Left lung (tissue), 10 donors: Measurements from ENCODE around the gene NUDT9. TPM values are rescaled to one million over a fixed set of nuclear protein-coding genes. Genes with fewer than 3 reads are reported as not detected.

Experiments
- ATAC-seq: fragments of 200-7000 bp; cut with Tn5 transposase; one replicate; pipeline ENCODE4 v1.9.1; 2020; ENCODE audit warnings: moderate library complexity
- DNase-seq, 4 donors: peaks; one replicate each; pipeline ENCODE4 v3.0.0-alpha.2; 2013 to 2020
- H3K27ac ChIP-seq, 2 donors: fragments of 200-600 bp; sonication (generic) in 1 of 2; one replicate each; pipeline versions ENCODE4 v1.5.0 to v1.8.0; 2020 to 2021
- H3K27me3 ChIP-seq, 2 donors: fragments of 200-600 bp; sonication (generic) in 1 of 2; one replicate each; pipeline versions ENCODE4 v1.5.0 to v1.8.0; 2020 to 2021
- H3K36me3 ChIP-seq, 2 donors: fragments of 200-600 bp; sonication (generic) in 1 of 2; one replicate each; pipeline versions ENCODE4 v1.5.0 to v1.8.0; 2020 to 2021
- H3K4me1 ChIP-seq, 2 donors: fragments of 200-600 bp; one replicate each; pipeline ENCODE4 v1.8.0; 2021
- H3K4me3 ChIP-seq, 2 donors: fragments of 200-600 bp; sonication (generic) in 1 of 2; one replicate each; pipeline versions ENCODE4 v1.5.0 to v1.8.0; 2020 to 2021; ENCODE audit warnings: mild to moderate bottlenecking in 1 of 2
- H3K9me3 ChIP-seq, 2 donors: fragments of 200-600 bp; sonication (generic) in 1 of 2; one replicate each; pipeline versions ENCODE4 v1.5.0 to v1.8.0; 2020 to 2021
- intact Hi-C, 2 donors: fragments of 100-400 bp; cut with DNase I; formaldehyde crosslinking; loops; one replicate each; pipeline versions ENCODE4 v1.11.2 to v1.14.2; 2022
- polyA plus RNA-seq, 6 donors: library from polyadenylated mRNA; unstranded; fragments of 120-200 nt; gene quantifications; one replicate each; pipeline ENCODE4 v1.2.1, GENCODE V29; 2013; ENCODE audit not compliant: insufficient read length in 6 of 6
- total RNA-seq, 2 donors: library from RNA; stranded (reverse); fragmentation: NEBNext Ultra II Directional; extraction: Animal tissue kit (Norgen Biotek cat#: 25700); gene quantifications; one replicate each; pipeline ENCODE4 v1.2.1, GENCODE V29; 2021
- TF ChIP-seq, protein P1 (sequence below), 2 donors: fragments of 200-600 bp; sonication (generic) in 1 of 2; IDR thresholded peaks; one replicate each; pipeline versions ENCODE4 v1.5.0 to v1.8.0; 2021; ENCODE audit warnings: antibody characterized with exemption in 2 of 2
- donor health status: DM: no; HTN: yes; CAD: no.
- donor health status: DM: no; HTN: no; CAD: no.

Gene NUDT9
- total and polyA plus RNA-seq, 8 donors, result 42.5 to 53.8 (median 49.2) TPM

DNA sequence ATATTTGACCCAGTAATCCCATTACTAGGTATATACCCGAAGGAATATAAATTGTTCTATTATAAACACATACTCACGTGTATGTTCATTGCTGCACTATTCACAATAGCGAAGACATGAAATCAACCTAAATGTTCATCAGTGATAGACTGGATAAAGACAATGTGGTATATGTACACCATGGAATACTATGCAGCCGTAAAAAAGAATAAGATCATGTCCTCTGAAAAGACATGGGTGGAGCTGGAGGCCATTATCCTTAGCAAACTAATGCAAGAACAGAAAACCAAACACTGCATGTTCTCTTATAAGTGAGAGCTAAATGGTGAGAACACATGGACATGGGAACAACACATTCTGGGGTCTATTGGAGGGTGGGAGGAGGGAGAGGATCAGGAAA is 36.5 kb downstream of the NUDT9 start:
- H3K4me3 ChIP-seq, result no peak overlapping the region
- ATAC-seq, result no peak
- H3K27ac ChIP-seq, result no peak overlapping the region

DNA sequence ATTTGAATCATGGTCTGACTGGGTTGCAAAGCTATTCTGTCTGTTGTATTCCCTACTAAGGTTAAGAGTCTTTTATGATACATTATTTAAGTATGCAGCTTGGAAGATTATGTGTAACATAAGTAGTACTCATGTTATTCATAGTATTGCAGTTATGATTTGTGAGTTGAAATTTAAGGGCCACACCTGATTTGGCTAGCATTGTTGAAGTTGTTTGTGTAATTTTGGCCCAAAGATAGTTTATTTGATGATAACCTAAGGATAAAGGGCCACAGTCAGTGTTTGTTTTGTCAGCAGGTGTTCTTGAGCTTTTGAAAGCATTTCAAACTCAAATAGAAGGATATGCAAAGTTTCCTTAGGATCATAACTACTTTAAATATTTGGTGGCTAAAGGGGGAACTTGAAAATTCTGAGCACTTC is 38.9 kb downstream of the NUDT9 start:
- Histone ChIP-seq H3K36me3 (peaks cover 0 to 13% of the 10 kb centered on the region in 2 donors), H3K27ac (no peak overlapping the region), H3K4me1 (no peaks in the 10 kb centered on the region), H3K4me3 (no peak overlapping the region), H3K9me3 (no peaks in the 10 kb centered on the region), H3K27me3 (no peaks in the 10 kb centered on the region)
- TF ChIP-seq, protein P1, sequence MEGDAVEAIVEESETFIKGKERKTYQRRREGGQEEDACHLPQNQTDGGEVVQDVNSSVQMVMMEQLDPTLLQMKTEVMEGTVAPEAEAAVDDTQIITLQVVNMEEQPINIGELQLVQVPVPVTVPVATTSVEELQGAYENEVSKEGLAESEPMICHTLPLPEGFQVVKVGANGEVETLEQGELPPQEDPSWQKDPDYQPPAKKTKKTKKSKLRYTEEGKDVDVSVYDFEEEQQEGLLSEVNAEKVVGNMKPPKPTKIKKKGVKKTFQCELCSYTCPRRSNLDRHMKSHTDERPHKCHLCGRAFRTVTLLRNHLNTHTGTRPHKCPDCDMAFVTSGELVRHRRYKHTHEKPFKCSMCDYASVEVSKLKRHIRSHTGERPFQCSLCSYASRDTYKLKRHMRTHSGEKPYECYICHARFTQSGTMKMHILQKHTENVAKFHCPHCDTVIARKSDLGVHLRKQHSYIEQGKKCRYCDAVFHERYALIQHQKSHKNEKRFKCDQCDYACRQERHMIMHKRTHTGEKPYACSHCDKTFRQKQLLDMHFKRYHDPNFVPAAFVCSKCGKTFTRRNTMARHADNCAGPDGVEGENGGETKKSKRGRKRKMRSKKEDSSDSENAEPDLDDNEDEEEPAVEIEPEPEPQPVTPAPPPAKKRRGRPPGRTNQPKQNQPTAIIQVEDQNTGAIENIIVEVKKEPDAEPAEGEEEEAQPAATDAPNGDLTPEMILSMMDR (IDR thresholded peaks at IDR 0.05), result no peak
- intact Hi-C loops, result no loop called here
- ATAC-seq (peak; percentile 77), DNase-seq (peak in 1 of 4 donors; percentile 7)

More for the DNA sequence above, 36.5 kb downstream of the NUDT9 start:
- intact Hi-C loops, result no loop called here
- no peaks in the 10 kb centered on the region for H3K4me1 ChIP-seq
- no peaks in the 10 kb centered on the region for H3K27me3 ChIP-seq
- H3K36me3 ChIP-seq, result peaks cover 0 to 13% of the 10 kb centered on the region in 2 donors
- TF ChIP-seq, protein P1 (IDR thresholded peaks at IDR 0.05), result no peak
- no peak for DNase-seq
- no peaks in the 10 kb centered on the region for H3K9me3 ChIP-seq

DNA sequence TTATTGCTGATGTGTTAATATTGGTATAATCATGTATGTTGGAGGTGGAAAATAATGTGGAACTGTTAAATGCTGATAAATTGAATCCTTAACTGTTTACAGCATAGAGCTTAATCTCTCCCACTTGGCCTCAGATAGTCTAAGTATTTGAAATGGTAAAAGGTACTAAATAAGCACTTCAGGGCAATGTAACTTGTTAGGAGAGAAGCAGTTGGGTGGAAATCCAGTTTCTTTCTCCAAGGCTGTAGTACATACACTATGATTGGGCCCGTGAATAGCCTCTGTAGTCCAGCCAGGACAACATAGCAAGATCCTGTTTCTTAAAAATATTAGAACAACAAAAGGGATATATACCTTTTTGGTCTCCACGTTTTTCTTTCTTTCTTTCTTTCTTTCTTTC is 39.7 kb downstream of the NUDT9 start:
- ATAC-seq, result peak; percentile 75
- H3K9me3 ChIP-seq, result no peaks in the 10 kb centered on the region
- no peak for DNase-seq
- peaks cover 0 to 13% of the 10 kb centered on the region in 2 donors for H3K36me3 ChIP-seq
- H3K27ac ChIP-seq, result no peak overlapping the region
- TF ChIP-seq, protein P1 (IDR thresholded peaks at IDR 0.05), result no peak
- no peak overlapping the region for H3K4me3 ChIP-seq
- no peaks in the 10 kb centered on the region for H3K27me3 ChIP-seq
- intact Hi-C loops, result no loop called here
- no peaks in the 10 kb centered on the region for H3K4me1 ChIP-seq

DNA sequence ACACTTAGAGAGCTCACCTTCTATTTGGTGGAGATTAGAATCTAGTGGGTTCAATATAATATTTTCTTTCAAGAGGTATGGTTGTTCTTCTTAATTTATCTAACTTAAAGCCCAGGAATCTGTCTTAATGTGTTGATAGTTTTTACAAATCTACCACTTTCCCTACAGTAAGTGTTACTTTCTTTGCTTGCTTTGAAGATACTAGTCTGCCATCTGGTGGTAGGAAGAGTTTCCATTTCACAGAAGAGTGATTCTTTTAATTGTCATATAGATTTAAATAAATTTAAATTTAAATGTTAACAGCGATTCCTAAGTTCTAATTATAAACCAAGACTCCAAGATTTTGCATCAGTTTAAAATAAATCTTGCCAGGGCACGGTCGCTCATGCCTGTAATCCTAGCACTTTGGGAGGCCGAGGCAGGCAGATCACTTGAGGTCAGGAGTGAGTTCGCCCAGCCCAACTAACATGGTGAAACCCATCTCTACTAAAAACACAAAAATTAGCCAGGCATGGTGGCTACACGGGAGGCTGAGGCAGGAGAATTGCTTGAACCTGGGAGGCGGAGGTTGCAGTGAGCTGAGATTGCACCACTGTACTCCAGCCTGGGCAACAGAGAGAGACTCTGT is 43.5 kb downstream of the NUDT9 start:
- peak; percentile 49 for ATAC-seq
- peak in 2 of 4 donors; percentile 28 to 50 for DNase-seq
- Histone ChIP-seq H3K4me1 (no peaks in the 10 kb centered on the region), H3K36me3 (no peaks in the 10 kb centered on the region), H3K27ac (no peak overlapping the region), H3K4me3 (no peak overlapping the region), H3K9me3 (no peaks in the 10 kb centered on the region), H3K27me3 (no peaks in the 10 kb centered on the region)
- intact Hi-C loops, result loop anchor here in 1 of 2 donors (5.0 kb wide), 1 partner anchor 104 kb away; no protein-coding TSS in a partner anchor
- TF ChIP-seq, protein P1 (IDR thresholded peaks at IDR 0.05), result peak; percentile 33 to 55

DNA sequence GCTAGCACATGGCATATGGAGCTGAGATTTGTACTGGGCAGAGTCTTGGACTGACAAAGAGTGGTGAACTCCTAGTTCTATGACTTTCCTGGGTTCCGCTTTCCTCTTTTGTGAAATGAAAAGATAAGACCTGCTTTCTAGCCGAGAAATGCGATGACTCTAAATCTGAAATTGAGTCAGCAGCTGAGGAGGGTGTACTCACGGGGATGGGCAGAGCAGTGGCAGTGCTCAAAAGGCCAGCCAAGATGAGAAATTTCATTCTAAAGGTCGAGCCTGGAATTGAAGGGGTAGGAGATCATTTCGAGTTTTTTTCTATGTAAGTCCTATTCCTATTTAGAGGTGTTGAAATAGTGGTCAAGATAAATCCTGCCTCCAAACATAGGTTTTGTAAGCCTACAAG is 47.0 kb downstream of the NUDT9 start:
- intact Hi-C loops, result loop anchor here in 1 of 2 donors (5.0 kb wide), 1 partner anchor 107 kb away; no protein-coding TSS in a partner anchor
- TF ChIP-seq, protein P1 (IDR thresholded peaks at IDR 0.05), result no peak

More for the DNA sequence above, 47.0 kb downstream of the NUDT9 start:
- H3K4me3 ChIP-seq, result no peak overlapping the region
- ATAC-seq (no peak), DNase-seq (no peak)
- no peaks in the 10 kb centered on the region for H3K9me3 ChIP-seq
- H3K36me3 ChIP-seq, result peaks cover 0 to 5% of the 10 kb centered on the region in 2 donors
- no peaks in the 10 kb centered on the region for H3K4me1 ChIP-seq
- no peak overlapping the region for H3K27ac ChIP-seq
- H3K27me3 ChIP-seq, result no peaks in the 10 kb centered on the region
